Left renal cortex interstitium (tissue), 4 donors: Measurements from ENCODE around the gene FAM135A. TPM values are rescaled to one million over a fixed set of nuclear protein-coding genes. Genes with fewer than 3 reads are reported as not detected.
"Not testable (repeated sequence)": the region's sequence is repeated elsewhere in the genome, so short reads cannot be mapped to it uniquely, and the experiment has no call there.

Source experiments
- DNase-seq, 4 donors: peaks; one replicate each; pipeline ENCODE4 v3.0.0-alpha.2; 2013; ENCODE audit warnings: low read depth in 4 of 4, low spot score in 2 of 4, missing footprints in 1 of 4
- polyA plus RNA-seq, 4 donors: library from polyadenylated mRNA; unstranded; fragments of 120-200 nt; gene quantifications; one replicate each; pipeline ENCODE4 v1.2.1, GENCODE V29; 2013; ENCODE audit not compliant: insufficient read length in 4 of 4

The FAM135A gene
- polyA plus RNA-seq, 4 donors, result 23.9 to 39.6 (median 27.9) TPM

DNA sequence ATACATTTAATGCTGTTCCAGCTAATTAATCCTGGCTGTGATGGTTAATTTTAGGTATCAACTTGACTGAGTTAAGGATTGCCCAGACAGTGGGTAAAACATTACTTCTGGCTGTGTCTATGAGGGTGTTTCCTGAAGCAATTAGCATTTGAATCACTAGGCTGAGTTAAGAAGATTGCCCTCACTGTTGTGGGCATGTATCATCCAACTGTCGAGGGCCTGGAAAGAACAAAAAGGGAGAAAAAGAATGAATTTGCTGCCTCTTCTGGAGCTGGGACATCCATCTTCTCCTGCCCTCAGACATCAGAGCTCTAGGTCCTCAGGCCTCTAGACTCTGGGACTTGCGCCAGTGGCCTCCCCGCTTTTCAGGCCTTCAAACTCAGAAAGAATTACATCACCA, 187.7 kb downstream of the FAM135A start:
- DNase-seq, result no peak

DNA sequence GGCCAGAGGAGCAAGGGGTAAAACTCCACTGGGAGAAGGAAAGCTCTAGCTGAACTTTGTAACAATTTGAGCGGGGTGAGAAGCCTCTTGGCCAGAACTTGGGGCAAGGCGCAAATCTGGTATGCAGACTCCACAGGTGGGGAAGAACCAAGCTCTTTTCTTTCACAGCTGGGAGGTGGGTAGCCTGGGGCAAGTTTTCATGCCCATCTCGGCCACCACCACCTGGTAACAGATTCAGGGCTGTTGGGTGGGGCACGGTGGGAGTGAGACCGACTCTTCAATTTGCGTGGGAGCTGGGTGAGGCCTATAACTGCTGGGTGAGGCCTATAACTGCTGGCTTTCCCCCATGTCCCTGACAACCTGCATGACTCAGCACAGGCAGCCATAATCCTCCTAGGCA, 190.9 kb downstream of the FAM135A start:
- no peak for DNase-seq

DNA sequence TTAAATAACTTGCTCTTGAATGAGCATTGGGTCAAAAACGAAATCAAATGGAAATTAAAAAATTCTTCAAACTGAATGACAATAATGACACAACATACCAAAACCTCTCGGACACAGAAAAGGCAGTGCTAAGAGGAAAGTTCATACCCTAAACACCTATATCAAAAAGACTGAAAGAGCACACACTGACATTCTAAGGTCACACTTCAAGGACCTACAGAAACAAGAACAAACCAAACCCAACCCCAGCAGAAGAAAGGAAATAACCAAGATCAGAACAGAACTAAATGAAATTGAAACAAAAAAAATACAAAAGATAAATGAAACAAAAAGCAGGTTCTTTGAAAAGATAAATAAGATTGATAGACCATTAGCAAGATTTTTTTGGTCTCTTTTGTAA, 194.1 kb downstream of the FAM135A start:
- DNase-seq, result not testable (repeated sequence)

- DNase-seq, result not testable (repeated sequence)
Observed at GRCh38 chr6:70609181-70609580, 195.9 kb downstream of the FAM135A start.

Other genes starting within 250 kb of the FAM135A start
- 10 to 100 TPM; 28.6 to 47.6 (median 35.0) TPM for gene COL9A1, start 110.4 kb upstream of the FAM135A start, polyA plus RNA-seq
- 10 to 100 TPM; 16.0 to 24.8 (median 20.8) TPM for gene SDHAF4, start 153.4 kb downstream of the FAM135A start, polyA plus RNA-seq